GM10248 (cell line): ENCODE measurements around the gene BPGM.
A peak's percentile ranks its signal among the peaks of the same experiment; 100 is the strongest.
"Not testable (repeated sequence)": the region's sequence is repeated elsewhere in the genome, so short reads cannot be mapped to it uniquely, and the experiment has no call there.

Experiments
- CTCF ChIA-PET: fragments of 300-600 bp; sonication (Branson Sonifier 250); formaldehyde crosslinking; extraction: SDS; loops from one replicate; lab custom pipeline; 2021; ENCODE audit warnings: antibody characterized with exemption; lab: Yijun Ruan, JAX
- POLR2A ChIA-PET: fragments of 350-650 bp; sonication (Branson Sonifier 250); formaldehyde crosslinking; extraction: SDS; loops from one replicate; lab custom pipeline; 2020; ENCODE audit warnings: antibody characterized with exemption; lab: Yijun Ruan, JAX
- DNase-seq: peaks from one replicate; pipeline ENCODE4 v3.0.0; 2012; ENCODE audit errors: extremely low spot score
- CTCF ChIP-seq: IDR thresholded peaks from 2 replicates; pipeline ENCODE4 v1.5.1; 2012; ENCODE audit warnings: mild to moderate bottlenecking, low read depth; ENCODE audit errors: extremely low read depth, missing control alignments, control extremely low read depth

Gene BPGM

GRCh38 chr7:134678115-134678514 is 31.5 kb downstream of the BPGM start:
- CTCF ChIA-PET = interaction anchor here (1.0 to 2.0 kb wide), 7 partner anchors 7 to 70 kb away, joined by 3 to 9 read pairs (median 3); no protein-coding TSS in a partner anchor
- POLR2A ChIA-PET = no interaction called here
- no peak for DNase-seq
- no peak for TF ChIP-seq CTCF

- DNase-seq = no peak
- ChIA-PET CTCF (interaction anchor here (0.8 to 2.0 kb wide), 5 partner anchors 11 to 289 kb away, joined by 3 to 9 read pairs (median 3); no protein-coding TSS in a partner anchor), POLR2A (no interaction called here)
- TF ChIP-seq CTCF = no peak
These were observed 32.4 kb downstream of the BPGM start for GRCh38 chr7:134679006-134679405.

GRCh38 chr7:134684165-134684564 is 37.5 kb downstream of the BPGM start:
- ChIA-PET CTCF (no interaction called here), POLR2A (no interaction called here)
- no peak for DNase-seq
- TF ChIP-seq CTCF = no peak

- CTCF ChIA-PET = interaction anchor here (1.2 to 2.2 kb wide), 3 partner anchors 8 to 18 kb away, joined by 3 to 6 read pairs (median 3); no protein-coding TSS in a partner anchor
- TF ChIP-seq CTCF = no peak
- POLR2A ChIA-PET = no interaction called here
- no peak for DNase-seq
These were observed 38.6 kb downstream of the BPGM start for GRCh38 chr7:134685250-134685649.

- DNase-seq = no peak
- CTCF ChIA-PET = no interaction called here
- no peak for TF ChIP-seq CTCF
- POLR2A ChIA-PET = no interaction called here
These were observed 40.1 kb downstream of the BPGM start for GRCh38 chr7:134686786-134687185.

GRCh38 chr7:134689550-134689949 is 42.9 kb downstream of the BPGM start:
- DNase-seq, POLR2A ChIA-PET: not testable (repeated sequence)
- CTCF ChIA-PET = interaction anchor here (0.7 to 2.9 kb wide), 14 partner anchors 11 to 585 kb away, joined by 3 to 9 read pairs (median 4); partner anchors contain the start of genes AGBL3 and BPGM

- peak; percentile 24 for TF ChIP-seq CTCF
- ChIA-PET POLR2A (no interaction called here), CTCF (interaction anchor here (0.7 to 2.9 kb wide), 15 partner anchors 11 to 584 kb away, joined by 3 to 9 read pairs (median 4); partner anchors contain the start of gene AGBL3)
- DNase-seq = peak; percentile 30
These were observed 43.4 kb downstream of the BPGM start for GRCh38 chr7:134690016-134690415.
